Breast epithelium (tissue), 4 donors: ENCODE results near the gene PSD4. TPM values are rescaled to one million over a fixed set of nuclear protein-coding genes. Genes with fewer than 3 reads are reported as not detected.

Experiments
- DNase-seq, 2 donors: peaks; one replicate each; pipeline ENCODE4 v3.0.0-alpha.2; 2019; ENCODE audit warnings: low spot score in 2 of 2
- H3K27ac ChIP-seq, 2 donors: fragments of 200-600 bp; sonication (generic) in 1 of 2; one replicate each; pipeline ENCODE4 v1.5.1; 2016 to 2019; ENCODE audit warnings: mild to moderate bottlenecking in 1 of 2
- H3K27me3 ChIP-seq, 2 donors: fragments of 200-600 bp; sonication (generic) in 1 of 2; one replicate each; pipeline versions ENCODE4 v1.5.1 to v1.6.0; 2017 to 2019; ENCODE audit warnings: control low read depth in 1 of 2, mild to moderate bottlenecking in 1 of 2
- H3K36me3 ChIP-seq: fragments of 200-600 bp; one replicate; pipeline ENCODE4 v1.5.1; 2019
- H3K4me1 ChIP-seq, 2 donors: fragments of 200-600 bp; sonication (generic); one replicate each; pipeline ENCODE4 v1.5.1; 2016 to 2019; ENCODE audit warnings: control low read depth in 1 of 2
- H3K4me3 ChIP-seq, 3 donors: fragments of 200-600 bp; sonication (generic); 1 replicate in 2 of 3; 2 replicates in 1 of 3; pipeline ENCODE4 v1.5.1; 2016 to 2019; ENCODE audit warnings: mild to moderate bottlenecking in 3 of 3, moderate library complexity in 2 of 3
- H3K9me3 ChIP-seq, 2 donors: fragments of 200-600 bp; sonication (generic) in 1 of 2; one replicate each; pipeline ENCODE4 v1.5.1; 2016 to 2019; ENCODE audit warnings: control low read depth in 1 of 2
- CTCF ChIP-seq, 3 donors: fragments of 450-650 bp; IDR thresholded peaks; one replicate each; pipeline ENCODE4 v1.5.1; 2016 to 2017; ENCODE audit warnings: antibody characterized with exemption in 3 of 3, mild to moderate bottlenecking in 3 of 3, moderate library complexity in 3 of 3
- POLR2A ChIP-seq: fragments of 450-650 bp; IDR thresholded peaks from one replicate; pipeline ENCODE4 v1.6.1; 2016; ENCODE audit warnings: antibody characterized with exemption, mild to moderate bottlenecking, moderate library complexity
- POLR2AphosphoS5 ChIP-seq, 3 donors: sonication (generic); formaldehyde crosslinking; IDR thresholded peaks; one replicate each; pipeline ENCODE4 v1.6.1; 2017; ENCODE audit warnings: antibody characterized with exemption in 3 of 3
- intact Hi-C: fragments of 100-400 bp; cut with DNase I; formaldehyde crosslinking; loops from one replicate; pipeline ENCODE4 v1.15.1; 2023; ENCODE audit warnings: low total_unique reads
- total RNA-seq, 3 donors: library from RNA; depleted of rRNA; stranded (reverse); fragments of >200 nt; gene quantifications; one replicate each; pipeline ENCODE4 v1.1.0, GENCODE V29; 2016

Gene PSD4
- total RNA-seq, 3 donors from 2014 or later, result 4.3 to 61.2 (median 40.3) TPM

GRCh38 chr2:113175736-113176695 is 2.2 kb downstream of the PSD4 start:
- Histone ChIP-seq H3K9me3 (no peaks in the 10 kb centered on the region), H3K27me3 (no peaks in the 10 kb centered on the region), H3K27ac (peak overlapping the region in 1 of 2 donors; percentile 25), H3K4me1 (no peaks in the 10 kb centered on the region), H3K36me3 (no peaks in the 10 kb centered on the region), H3K4me3 (peak overlapping the region in 1 of 3 donors; percentile 9)
- TF ChIP-seq POLR2AphosphoS5 (IDR thresholded peaks at IDR 0.05) (no peak), POLR2A (no peak), CTCF (IDR thresholded peaks at IDR 0.05) (no peak)
- intact Hi-C loops, result no loop called here
- no peak for DNase-seq

GRCh38 chr2:113176696-113177355 is 3.1 kb downstream of the PSD4 start:
- Histone ChIP-seq H3K27ac (peak overlapping the region in 1 of 2 donors; percentile 25), H3K4me1 (no peaks in the 10 kb centered on the region), H3K4me3 (no peak overlapping the region), H3K27me3 (no peaks in the 10 kb centered on the region), H3K9me3 (no peaks in the 10 kb centered on the region), H3K36me3 (no peaks in the 10 kb centered on the region)
- no peak for DNase-seq
- intact Hi-C loops, result no loop called here
- TF ChIP-seq CTCF (IDR thresholded peaks at IDR 0.05), result no peak
- no peak for TF ChIP-seq POLR2AphosphoS5 (IDR thresholded peaks at IDR 0.05)
- TF ChIP-seq POLR2A, result no peak

- no peaks in the 10 kb centered on the region for H3K9me3 ChIP-seq
- H3K27me3 ChIP-seq, result no peaks in the 10 kb centered on the region
- H3K36me3 ChIP-seq, result no peaks in the 10 kb centered on the region
- no peak overlapping the region for H3K27ac ChIP-seq
- no peaks in the 10 kb centered on the region for H3K4me1 ChIP-seq
- TF ChIP-seq POLR2AphosphoS5 (IDR thresholded peaks at IDR 0.05) (no peak), CTCF (IDR thresholded peaks at IDR 0.05) (no peak), POLR2A (no peak)
- intact Hi-C loops, result no loop called here
- no peak overlapping the region for H3K4me3 ChIP-seq
- DNase-seq, result no peak
These were observed 4.4 kb downstream of the PSD4 start for GRCh38 chr2:113178069-113178746.

- no peaks in the 10 kb centered on the region for H3K36me3 ChIP-seq
- H3K9me3 ChIP-seq, result no peaks in the 10 kb centered on the region
- H3K4me3 ChIP-seq, result no peak overlapping the region
- H3K4me1 ChIP-seq, result no peaks in the 10 kb centered on the region
- no peak for TF ChIP-seq POLR2A
- no peak for TF ChIP-seq CTCF (IDR thresholded peaks at IDR 0.05)
- TF ChIP-seq POLR2AphosphoS5 (IDR thresholded peaks at IDR 0.05), result no peak
- H3K27ac ChIP-seq, result no peak overlapping the region
- no peak for DNase-seq
- no peaks in the 10 kb centered on the region for H3K27me3 ChIP-seq
- intact Hi-C loops, result no loop called here
These were observed 5.1 kb downstream of the PSD4 start for GRCh38 chr2:113178891-113179290.
